GM18526 (cell line): ENCODE measurements around the gene NCKAP5.

Experiments
- POLR2A ChIP-seq: IDR thresholded peaks from 3 replicates; pipeline ENCODE4 v1.6.1; 2011; ENCODE audit not compliant: insufficient read length; ENCODE audit errors: extremely low read depth

The NCKAP5 gene

GRCh38 chr2:132665401-132666140 lies 902.7 kb downstream of the NCKAP5 start:
- TF ChIP-seq POLR2A = no peak

GRCh38 chr2:132664096-132664495 lies 904.2 kb downstream of the NCKAP5 start:
- no peak for TF ChIP-seq POLR2A

DNA sequence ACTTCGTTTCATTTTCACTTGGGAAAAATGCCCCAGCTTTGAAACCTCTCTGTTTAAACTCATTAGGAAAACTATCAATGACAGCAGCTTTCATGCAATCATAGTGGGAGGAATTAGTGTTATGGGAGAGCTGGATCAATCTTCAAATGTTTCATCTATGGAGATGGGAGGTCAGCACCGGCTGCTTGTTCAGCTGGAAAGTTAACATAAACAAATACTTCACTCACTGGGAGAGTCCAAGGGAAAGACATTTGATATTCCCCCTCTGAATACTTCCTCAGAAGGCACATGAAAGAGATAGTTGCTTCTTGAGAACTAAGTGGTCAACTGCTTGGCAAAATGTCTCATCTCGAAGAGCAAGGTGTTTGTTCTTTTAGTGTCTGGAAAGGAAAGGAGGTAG lies 905.5 kb downstream of the NCKAP5 start:
- TF ChIP-seq POLR2A = no peak

DNA sequence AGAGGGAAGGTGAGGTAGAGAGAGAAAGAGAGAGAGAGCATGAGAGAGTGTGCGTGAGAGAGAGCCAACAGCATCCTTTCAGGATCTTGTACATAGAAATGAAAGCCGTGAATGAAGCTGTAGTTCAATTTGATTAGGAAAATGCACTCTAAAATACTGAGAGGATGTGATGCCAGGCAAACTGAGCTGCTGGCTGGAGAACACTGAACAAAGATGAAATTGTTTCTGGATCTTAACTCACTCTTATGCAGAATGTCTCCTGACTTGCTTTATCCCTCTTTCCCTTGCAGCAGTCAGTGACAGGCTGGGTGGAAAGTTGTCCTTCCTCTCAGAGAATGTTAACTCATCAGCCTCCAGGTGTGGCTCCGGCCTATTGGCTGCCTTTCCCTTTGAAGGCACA lies 908.9 kb downstream of the NCKAP5 start:
- TF ChIP-seq POLR2A = no peak

DNA sequence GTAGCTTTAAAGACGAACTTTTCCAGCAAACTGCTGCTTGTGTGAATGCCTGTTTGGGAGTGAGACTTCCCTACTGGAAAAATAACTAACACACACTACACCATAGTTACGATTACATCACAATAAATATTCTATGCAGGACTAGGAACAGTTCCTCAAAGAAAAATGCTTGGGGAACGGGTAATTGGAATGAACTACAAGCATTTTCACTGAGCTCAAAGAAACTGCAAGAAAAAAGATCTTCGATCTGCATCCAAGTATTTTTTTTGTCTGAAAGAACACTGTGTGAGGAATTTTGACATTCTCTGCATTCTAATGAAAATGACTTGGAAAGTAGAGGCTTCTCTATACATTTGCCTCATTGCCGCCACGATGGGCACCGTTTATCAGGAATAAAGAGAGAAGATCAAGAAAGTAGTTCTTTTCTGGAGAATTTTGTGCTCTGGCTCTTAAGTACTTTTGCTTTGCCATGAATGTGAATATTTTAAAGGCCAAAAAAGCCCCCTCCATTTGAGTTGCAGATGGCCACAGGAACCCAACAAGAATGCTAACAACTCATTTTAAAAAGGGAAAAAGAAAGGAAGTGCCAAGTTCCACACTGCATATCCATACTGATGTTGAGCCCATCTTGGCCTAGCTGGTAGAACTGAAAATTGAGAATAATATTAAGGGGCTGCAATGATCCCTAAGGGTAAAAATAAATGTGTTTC lies 911.8 kb downstream of the NCKAP5 start:
- no peak for TF ChIP-seq POLR2A

DNA sequence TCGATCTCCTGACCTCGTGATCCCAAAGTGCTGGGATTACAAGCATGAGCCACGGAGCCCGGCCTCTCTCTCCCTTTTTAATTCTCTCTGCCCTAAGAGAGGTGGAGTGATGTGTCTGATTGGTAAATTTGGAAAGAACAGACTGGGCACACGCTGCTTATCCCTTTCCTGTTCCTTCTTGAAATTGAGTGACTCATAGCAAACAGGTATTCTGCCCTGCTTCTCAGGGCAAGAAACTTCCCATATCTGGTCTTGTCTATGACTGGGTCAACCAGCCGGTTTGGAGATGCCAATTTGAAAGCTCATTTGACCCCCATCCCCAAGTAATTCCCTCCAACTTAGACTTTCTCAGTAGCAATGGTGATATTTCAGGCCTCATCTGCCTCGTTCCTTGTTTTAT lies 913.3 kb downstream of the NCKAP5 start:
- TF ChIP-seq POLR2A = no peak

- no peak for TF ChIP-seq POLR2A
Measured at GRCh38 chr2:132654335-132654734, 913.9 kb downstream of the NCKAP5 start.

GRCh38 chr2:132652474-132652873 lies 915.8 kb downstream of the NCKAP5 start:
- no peak for TF ChIP-seq POLR2A

DNA sequence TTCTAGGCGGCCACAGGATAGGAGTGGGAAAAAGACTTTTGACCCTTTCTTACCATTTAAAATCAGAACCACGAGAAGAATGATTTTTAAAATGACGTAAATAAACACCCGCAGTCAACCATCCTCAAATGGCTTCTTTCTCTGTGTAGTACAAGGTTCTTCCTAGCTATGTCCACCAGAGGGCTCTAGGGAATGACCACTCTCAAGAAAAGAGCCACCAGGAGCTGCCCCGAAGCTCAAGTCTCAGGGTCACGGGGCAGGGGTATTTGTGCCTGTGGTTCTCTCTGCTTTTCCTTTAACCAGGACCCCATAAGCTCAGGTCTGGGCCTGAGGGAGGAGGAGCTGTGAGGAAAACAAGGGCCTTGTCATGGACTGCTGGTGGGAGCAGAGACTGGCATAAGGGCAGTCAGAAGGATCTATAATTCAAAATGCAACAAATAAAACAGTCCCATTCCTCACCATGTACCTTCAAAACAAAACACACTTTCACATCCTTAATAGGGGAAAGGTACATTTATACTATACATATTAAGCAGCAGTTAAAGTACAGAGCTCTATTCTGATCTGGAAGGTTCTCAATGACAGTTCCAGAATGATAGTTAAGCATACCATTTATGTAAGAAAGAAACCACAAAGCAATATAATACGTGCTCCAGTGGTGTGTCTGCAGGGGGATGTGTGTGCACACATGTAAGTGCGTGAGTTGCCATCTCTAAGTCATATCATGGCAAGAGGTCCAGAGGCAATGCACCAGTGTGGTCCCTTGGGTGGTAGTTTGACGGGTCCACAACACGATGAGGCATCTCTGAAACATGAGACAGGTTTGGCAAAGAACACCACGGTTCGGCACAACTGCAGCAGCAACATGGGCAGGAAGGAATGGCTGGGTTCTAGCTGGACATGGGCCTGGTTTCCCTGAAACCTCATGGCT lies 916.9 kb downstream of the NCKAP5 start:
- no peak for TF ChIP-seq POLR2A

DNA sequence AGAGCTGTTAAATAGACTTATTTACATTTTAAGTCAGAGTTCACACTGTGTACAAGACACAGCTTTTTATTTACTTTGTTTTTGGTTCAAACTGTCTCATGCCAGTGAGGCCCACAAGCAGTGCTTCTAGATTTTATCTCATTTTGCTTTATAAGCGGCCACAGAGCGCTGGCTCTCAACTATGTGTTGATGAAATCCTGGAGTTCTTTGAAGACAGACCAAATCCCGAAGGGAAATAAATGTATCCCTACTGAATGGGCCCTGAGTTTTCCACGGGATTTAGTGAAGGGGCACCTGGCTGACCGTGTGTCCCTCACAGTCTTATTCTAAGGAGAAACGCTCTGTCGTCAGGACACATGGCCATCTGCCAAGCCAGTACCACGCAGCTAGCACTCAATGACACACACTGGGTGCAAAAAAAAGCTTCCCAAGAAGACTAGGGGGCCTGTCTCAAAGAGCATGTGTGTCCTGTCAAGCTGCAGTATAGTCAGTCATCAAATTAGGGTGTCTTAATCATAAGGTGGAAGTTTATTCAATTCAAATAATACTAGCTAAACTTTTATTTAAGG lies 921.6 kb downstream of the NCKAP5 start:
- TF ChIP-seq POLR2A = no peak

DNA sequence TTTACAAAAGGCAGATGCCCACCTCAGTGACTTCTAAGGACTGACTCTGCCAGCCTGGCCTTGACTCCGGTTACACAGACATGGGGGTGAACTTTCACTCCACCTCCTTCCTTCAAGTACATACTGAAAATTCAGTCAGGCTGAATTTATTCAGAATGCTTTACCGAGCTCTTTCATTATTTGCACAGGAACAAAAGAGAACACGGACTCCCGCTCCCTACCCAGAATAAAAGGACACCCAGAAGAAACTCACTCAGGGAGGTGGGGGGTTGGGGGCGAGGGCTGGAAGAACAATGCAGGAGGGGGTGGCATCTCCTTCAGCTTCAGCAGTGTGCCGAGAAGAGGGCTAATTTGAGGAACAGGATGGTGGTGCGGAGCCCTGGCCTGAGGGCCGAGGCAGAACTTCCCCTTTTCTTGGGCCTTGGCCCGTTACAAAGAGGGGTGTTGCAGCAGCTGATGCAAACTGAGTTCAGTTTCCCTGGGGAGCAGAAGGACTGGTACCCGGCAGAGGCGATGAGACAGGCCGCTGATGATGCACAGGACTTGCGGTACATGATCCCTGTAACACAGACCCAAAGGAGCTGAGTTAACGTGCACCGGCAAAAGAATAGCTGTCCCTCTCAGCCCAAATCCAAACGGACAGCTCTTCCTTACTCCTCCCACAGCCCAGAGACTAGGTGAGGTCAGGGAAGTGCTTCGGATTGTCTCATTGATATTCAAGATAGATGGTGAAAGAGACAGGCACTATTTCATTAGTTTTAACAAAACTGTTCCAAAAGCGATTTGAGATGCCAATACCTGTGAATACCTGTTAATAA lies 922.3 kb downstream of the NCKAP5 start:
- no peak for TF ChIP-seq POLR2A

- no peak for TF ChIP-seq POLR2A
Measured at GRCh38 chr2:132645176-132645575, 923.1 kb downstream of the NCKAP5 start.

DNA sequence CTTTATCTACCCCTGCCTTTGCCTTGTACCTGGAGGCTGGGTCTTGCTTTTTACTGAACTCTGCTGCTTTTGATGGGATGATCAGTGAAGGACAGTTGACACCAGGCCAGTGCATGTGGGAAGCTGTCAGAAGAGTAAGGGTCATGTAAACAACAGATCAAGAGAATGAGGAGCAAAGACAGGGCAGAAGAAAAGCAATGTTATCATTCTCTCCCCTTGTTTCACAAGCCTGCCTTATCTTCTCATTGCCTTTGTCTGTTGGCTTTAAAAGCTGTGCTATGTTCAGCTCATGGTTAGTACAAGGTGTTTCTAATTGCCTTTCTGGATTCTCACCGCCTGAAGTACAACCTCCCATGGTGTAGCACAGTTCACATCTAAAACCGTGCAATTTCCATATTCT lies 925.8 kb downstream of the NCKAP5 start:
- no peak for TF ChIP-seq POLR2A

GRCh38 chr2:132641819-132642218 lies 926.4 kb downstream of the NCKAP5 start:
- no peak for TF ChIP-seq POLR2A
